ENCODE measurements around the gene AGPAT2.

Gene AGPAT2

DNA sequence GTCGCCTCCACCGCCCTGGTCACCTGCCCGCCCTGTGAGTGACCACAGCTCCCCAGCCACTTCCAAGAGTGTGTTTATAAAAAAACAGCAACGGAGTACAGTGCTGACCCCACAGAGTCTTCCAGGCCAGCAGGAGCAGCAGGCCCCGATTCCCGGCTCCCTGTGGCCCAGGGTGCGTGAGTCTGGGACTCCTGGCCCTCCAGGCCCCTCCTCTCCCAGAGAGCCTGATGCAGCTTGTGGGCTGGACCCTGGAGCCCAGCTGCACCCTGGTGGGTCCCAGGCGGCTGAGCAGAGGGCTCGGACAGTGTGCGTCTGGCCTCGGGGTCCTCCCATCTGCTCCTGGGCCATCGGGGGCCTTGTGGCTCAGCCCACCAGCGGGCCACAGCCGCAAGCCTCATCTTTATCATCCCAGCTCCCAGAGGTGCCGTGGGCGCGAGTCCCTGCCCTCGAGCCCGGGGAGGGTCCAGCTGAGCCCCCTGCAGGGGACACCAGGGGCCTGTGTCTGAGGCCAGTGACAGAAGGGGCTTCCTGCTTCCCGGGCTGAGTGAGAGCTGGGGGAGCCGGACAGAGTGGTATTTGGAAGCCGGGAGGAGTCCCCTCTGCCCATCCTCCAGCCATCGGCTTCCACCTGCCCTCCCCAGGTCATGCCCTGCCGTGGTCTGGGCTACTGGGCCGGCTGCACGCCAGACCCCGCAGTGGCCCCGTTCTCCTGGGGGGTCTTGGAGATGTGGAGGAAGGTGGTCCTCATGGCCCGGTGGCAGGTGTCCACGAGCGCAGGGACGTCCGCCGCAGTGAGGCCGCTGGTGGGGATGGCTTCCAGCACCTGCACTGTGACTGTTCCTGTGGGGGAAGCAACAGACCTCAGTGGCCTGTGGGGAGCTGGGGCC is 13.9 kb downstream of the AGPAT2 start:
- no peak for DNase-seq (ENCODE audit: low spot score)

DNA sequence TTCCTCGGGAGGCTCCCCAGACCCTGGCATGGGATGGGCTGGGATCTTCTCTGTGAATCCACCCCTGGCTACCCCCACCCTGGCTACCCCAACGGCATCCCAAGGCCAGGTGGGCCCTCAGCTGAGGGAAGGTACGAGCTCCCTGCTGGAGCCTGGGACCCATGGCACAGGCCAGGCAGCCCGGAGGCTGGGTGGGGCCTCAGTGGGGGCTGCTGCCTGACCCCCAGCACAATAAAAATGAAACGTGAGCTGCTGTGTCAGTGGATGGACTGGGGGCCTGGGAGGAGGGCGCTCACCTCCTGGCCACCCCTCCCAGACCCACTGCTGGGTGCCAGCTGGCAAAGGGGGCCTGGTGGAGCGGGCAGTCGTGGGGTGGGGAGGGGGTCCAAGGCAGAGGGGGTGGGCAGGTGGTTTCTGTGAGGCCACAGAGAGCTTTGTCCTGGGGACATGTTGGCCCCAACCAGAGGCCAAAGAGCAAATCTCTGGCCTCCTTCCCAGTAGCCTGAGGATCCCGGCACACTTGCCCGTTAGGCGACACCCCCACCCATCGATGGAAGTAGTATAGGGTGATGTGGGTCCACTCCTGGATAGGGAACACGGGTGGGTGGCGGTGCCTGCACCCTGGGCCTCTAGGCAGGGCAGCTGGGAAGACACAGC is 14.7 kb downstream of the AGPAT2 start:
- DNase-seq (ENCODE audit: low spot score) = no peak

DNA sequence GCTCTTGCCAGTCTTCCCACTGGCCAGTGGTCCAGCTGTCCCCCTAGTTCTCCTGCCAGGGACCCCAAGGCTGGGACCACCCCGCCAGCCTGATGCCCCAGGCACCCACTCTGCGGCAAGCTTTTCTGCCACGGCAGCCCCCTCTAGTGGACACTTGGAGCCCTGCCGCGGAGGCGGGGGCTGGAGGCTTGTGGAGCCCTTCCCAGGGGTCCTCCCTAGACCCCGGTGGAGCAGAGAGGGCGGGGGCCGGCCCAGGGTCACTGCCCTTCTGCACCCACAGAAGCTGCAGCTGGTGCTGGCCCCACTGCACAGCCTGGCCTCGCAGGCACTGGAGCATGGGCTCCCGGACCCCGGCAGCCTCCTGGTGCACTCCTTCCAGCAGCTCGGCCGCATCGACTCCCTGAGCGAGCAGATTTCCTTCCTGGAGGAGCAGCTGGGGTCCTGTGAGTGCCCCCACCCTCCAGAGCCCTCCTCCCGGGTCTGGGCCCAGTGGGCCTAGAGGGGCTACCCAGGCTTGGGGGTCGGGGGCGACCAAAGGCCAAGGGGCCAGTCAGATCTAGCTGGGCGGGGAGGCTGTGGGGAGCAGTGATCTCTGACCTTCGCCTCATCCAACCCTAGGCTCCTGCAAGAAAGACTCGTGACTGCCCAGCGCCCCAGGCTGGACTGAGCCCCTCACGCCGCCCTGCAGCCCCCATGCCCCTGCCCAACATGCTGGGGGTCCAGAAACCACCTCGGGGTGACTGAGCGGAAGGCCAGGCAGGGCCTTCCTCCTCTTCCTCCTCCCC is 15.4 kb downstream of the AGPAT2 start:
- peak; percentile 93 for DNase-seq (ENCODE audit: low spot score)

DNA sequence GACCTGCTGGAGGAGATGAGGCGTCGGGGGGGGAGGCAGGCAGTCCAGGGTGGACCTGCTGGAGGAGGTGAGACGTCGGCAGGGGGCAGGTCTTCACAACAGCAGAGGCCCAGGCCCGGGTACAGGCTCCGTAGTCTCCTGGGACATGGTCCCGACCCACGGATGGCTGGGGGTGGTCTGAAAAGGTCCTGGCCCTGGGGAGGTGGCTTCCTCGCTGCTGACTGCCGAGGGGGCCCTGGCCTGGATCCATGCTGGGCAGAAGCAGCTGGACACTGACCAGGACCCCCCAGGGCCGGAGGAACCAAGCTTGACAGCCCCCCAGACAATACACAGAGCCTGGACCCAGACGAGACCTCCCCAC is 16.0 kb downstream of the AGPAT2 start:
- no peak for DNase-seq (ENCODE audit: low spot score)

DNA sequence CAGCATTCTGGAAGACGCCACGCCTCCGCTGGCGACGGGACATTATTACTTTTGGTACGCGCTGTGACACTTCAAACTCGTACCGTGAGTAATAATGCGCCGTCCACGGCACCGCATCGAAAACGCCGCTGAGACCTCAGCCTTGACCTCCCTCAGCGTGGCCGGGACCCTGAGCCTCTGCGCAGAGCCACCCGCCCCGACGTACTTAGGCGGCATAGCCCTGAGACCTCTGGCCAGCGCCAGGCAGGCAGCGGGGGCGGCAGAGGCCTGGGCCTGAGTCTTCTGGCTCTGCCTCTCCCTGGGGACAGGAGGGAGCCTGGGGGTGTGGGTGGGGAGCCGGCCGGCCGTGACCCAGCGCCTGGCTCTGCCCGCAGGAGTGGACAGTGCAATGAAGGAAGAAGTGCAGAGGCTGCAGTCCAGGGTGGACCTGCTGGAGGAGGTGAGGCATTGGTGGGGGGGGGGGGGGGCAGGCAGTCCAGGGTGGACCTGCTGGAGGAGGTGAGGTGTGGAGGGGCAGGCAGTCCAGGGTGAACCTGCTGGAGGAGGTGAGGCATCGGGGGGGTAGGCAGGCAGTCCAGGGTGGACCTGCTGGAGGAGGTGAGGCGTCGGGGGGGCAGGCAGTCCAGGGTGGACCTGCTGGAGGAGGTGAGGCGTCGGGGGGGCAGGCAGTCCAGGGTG is 16.5 kb downstream of the AGPAT2 start:
- no peak for DNase-seq (ENCODE audit: low spot score)

DNA sequence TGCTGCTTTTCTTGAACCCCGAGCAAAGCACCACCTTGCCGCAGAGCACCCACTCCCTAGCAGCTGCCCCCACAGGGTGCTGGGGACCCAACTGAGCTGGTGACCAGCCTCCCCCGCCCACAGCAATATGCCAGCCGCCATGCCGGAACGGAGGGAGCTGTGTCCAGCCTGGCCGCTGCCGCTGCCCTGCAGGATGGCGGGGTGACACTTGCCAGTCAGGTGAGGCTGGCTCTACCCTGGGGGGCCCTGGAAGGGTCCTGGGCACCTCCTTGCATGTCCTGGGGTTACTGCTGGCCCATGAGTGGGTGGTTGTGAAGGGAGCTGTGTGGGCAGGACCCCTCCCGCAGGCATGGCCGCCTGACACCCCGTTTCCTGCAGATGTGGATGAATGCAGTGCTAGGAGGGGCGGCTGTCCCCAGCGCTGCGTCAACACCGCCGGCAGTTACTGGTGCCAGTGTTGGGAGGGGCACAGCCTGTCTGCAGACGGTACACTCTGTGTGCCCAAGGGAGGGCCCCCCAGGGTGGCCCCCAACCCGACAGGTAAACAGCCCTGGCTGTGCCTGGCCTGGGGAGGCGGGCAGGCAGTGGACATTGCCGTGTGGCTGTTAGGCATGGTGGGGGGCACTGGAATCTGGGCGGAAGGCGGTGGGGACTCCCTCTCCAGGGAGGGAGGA is 17.3 kb downstream of the AGPAT2 start:
- no peak for DNase-seq (ENCODE audit: low spot score)

DNA sequence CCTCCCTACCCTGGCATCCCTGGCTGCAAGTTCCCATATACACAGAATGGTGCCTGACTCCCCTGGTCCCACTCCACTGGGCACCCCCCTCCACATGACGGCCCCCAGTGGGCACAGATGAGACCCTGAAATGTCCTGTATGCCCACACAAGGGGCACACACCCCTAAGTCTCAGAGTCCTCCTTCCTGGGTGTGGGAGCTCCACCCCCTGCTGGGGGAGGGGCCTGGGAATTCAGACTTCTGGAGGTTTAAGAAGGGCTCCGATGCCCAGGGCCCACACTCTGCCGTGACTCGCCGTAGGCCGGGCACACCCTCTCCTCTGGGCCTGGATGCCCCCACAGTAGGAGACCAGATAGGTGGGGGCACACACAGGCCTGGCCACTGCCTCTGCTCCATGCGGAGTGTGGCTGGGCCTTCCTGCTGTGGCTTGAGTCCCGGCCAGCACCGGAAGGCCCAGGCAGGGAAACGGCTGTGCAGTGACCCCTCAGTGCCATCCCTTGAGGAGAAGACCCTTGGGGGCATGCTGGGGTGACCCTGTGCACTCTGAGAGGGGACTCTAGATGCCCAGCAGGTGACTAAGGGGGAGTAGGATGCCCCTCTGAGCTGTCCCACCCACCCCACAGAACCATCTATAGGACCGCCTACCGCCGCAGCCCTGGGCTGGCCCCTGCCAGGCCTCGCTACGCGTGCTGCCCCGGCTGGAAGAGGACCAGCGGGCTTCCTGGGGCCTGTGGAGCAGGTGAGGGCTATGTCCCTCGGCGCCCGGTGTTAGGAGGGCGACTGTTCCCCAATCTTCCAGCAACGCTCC is 18.1 kb downstream of the AGPAT2 start:
- no peak for DNase-seq (ENCODE audit: low spot score)

DNA sequence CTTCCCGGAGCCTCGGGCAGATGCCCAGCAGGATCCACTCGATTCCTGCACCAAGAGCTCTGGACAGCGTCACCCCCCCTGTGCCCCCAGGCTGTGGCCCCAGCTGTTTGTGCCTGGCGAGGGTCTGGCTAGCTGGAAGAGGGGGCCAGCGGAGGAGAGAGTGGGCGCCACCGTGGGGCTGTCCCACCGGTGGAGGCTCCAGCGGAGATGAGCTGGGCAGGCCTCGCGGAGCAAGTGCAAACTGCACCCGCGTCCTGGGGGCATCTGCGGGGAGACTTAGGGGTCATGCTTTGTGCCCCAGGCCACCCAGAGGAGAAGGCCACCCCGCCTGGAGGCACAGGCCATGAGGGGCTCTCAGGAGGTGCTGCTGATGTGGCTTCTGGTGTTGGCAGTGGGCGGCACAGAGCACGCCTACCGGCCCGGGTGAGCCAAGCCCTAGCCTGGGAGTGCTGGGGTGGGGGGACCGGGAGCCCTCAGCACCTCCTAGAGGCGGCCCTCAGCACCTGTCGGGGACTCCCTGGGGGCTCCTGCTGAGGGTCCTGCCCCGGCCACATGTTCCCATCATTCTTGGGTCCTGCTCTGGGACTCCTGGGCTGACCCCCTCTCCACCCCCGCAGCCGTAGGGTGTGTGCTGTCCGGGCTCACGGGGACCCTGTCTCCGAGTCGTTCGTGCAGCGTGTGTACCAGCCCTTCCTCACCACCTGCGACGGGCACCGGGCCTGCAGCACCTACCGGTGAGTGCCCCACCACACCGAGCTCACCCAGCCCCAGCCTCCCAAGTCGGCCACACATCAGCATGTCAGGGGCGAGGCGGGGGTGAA is 19.1 kb downstream of the AGPAT2 start:
- DNase-seq (ENCODE audit: low spot score) = no peak

DNA sequence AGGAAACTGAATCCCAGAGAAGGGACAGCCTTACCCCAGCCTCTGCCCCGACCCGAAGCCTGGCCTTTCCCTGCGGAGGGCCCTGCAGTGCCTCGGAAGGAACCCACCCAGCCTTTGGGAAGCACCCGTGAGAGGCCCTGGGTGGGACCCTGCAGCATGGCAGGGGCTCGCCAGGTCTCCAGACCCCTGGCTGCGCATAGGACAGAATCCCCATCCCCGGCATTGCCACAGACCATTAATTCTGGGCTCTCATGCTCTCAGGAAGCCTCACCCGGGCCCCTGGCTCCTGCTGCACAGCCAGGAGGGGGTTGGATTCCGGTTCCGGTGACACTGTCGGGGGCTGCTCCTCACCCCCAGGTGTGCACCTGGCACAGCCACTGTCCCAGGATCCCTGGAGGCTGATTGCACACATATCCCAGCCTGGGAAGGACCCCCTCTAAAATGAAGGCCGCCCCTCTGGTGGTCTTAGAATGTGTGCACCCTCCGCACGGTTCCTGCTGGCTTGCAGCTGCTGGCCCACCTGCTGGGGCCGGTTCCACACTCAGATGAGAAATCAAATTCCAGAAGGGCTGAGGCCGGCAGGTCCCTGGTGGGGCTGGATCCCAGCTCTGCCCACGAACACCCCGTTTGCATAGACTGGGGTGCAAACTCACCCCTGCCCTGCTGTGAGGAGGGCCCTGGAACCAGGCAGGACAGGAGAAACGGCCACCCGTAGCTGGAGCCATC is 19.9 kb downstream of the AGPAT2 start:
- no peak for DNase-seq (ENCODE audit: low spot score)

DNA sequence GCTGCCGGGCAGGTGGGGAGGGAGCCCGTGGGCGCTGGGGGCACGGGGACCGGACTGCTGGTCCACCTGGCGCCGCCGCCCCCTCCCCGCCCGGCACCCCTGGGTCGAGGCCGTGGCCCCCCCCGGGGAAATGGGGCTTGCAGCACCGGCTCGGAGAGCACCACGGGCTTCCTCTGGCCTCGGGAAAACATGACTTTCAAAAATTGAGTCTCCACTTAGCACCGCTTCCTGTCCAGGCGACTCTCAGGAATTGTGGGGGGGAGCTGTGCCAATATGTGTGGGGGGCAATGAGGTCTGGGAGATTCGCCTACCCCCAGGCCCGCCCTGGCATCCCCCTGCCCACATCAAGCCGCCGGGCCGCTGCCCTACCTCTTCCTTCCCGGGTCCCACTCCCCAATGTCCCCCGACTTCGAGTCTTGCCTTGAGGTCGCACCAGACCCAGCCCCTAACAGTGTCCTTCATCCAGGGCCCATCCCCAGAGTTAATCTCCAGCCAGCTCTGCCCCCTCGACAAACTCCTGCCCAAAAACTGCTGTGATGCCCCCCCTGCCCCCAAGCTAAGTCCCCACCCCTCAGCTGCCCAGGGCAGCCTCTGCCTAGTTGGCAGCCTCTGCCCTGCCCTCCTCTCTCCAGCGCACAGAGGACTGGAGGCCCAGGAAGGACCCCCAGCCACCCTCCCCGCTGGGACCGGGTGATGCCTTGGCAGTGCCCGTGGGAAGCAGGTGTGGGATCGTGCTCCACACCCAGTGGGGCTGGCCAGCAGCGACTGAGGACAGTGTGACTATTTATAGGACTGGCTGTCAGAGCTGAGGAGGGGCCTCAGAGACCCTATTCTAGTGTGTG is 20.7 kb downstream of the AGPAT2 start:
- no peak for DNase-seq (ENCODE audit: low spot score)

DNA sequence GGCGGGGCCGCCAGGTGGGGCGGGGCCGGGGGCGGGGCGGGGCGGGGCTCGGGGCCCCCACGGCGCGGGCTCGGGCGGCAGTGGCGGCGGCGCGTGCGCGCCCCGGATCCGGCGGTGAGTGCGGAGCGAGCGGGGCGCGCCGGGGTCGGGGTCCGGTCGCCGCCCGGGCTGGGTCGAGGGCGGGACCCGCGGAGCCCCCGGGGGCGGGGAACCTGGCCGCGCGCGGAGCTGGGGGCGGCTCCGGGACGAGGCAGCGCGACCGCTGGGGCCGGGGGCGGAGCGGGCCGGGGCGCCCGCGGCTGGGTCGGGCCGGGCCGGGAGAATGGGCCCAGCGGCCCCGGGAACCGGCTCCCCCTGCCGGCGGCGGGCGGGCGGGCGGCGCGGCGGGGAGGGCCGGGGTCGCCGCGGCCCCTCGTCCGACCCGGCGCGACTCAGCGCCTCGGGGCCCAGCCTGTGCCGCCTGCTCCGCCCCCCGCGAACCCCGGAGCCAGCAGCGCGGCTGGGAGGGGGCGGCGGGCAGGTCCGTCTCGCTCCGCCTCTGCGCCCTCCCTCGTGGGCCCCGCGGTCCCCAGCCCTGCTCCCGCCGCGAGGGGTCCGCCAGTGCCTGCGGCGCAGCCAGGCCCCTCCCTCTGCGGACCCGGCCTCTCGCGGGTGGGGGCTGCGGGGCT is 21.4 kb downstream of the AGPAT2 start:
- peak; percentile 92 for DNase-seq (ENCODE audit: low spot score)

DNA sequence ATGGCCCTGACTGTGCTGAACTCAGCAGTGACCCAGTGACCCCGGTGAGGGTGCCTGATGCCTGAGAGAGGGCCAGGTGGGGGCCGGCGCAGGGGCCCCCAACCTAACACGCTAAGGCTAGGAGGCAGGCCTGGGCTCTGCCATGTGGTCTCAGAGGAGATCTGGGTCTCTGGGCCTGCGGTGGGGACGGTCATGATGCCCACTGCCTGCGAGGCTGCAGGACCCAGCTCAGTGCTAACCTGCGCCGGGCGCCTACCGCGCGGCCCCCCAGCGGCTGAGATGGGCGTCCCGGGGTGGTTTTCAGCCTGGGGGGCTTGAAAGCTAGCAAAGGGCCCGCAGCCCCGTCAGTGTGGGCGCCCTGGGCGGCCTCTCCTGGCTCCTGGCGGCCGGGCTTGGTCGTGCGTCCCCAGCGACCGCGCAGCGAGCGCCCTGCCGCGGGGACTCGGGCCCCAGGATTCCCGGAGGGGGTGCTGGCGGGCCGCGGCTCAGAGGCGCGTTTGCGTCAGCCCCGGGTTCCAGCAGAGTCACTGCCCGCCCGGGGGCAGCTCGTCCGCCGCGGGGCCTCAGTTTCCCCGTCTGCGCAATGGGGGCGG is 22.1 kb downstream of the AGPAT2 start:
- peak; percentile 98 for DNase-seq (ENCODE audit: low spot score)

DNA sequence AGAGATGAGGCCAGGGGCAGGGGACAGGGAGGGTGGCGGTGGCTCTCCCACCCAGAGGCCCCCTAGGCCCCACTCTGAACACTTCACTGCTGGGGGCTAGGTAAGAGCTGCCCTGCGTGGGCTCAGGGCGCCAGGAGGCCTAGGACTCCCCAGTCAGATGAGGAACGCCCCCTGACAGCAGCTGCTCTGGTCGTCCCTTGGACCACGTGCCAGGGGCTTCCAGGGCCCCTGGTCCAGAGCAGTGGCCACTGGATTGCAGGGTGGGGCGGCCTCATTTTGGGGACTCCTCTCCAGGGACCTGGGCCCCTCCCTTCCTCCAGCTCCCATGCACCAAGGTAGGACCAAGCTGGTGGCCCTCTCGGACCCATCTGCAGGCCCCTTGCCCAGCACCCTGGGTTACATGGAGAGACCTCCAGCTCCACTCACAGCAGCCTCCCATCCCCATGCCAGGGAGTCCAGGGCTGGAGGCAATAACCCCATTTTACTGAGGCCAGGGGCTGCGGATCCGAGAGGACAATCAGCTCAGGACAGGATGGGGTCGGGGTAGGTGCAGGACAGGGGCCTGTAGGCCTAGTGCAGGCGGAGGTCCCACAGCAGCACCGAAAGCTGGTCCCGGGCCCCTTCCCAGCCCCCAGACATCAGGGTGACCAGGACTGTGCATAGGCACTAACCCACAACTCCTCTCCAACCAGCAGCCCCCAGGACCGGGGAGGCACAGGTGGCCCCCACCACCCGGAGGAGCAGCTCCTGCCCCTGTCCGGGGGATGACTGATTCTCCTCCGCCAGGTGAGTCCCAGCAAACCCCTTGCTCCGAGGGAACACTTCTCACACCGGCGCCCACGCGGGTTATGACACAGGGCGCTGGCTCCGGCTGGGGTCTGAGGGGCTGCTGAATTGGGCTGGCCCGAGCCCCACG is 23.0 kb downstream of the AGPAT2 start:
- no peak for DNase-seq (ENCODE audit: low spot score)

DNA sequence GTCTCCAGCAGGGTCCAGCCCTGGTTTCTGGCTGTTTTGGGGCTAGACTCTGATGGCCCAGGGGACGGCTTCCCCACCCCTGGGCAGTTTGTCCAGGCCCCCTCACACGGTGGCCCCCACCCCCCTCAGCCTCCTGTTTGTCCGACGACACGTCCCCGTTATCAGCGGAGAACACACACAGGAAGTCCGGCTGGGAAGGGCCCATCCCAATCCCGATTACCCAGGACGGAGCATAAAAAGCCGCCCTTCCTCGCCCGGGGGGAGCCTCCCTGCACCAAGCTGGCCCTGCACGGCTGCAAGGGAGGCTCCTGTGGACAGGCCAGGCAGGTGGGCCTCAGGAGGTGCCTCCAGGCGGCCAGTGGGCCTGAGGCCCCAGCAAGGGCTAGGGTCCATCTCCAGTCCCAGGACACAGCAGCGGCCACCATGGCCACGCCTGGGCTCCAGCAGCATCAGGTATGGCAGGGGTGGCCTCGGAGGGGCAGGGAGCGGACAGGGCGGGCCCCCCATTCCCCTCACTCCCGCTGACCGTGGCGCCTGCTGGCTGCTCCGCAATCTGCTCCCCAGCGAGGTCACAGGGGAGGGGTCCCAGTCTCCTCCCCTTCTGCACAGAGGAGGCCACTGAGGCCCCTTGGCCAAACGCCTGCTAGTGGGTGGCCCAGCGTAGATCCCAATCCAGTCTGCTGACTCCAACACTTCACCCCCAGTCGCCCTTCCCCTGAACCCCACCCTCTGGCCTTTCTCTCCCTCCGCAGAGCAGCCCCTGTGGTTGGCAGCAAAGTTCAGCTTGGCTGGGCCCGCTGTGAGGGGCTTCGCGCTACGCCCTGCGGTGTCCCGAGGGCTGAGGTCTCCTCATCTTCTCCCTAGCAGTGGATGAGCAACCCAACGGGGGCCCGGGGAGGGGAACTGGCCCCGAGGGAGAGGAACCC is 24.3 kb downstream of the AGPAT2 start, which contains the start of gene EGFL7:
TSS of gene EGFL7 (plus strand) at position 261 of the 926 bp plus-strand sequence. CDS start 5,367 bp downstream, outside the sequence.
- no peak for DNase-seq (ENCODE audit: low spot score)

DNA sequence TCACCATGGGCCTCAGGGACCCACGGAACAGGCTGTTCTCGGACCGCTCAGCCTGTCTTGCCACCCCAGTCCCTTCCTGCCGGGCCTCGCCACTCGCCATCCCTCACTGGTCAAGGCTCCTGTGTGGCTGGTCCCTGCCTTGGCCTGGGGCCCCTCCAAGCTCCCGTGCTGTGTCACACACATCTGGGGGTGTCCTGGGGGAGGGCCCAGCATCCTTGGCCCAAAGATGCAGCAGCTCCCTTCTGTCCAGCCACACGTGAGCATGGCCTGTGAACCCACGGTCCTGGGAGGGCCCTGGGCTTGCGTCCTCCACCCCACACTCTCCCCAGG is 25.0 kb downstream of the AGPAT2 start:
- DNase-seq (ENCODE audit: low spot score) = no peak

All from HuH-7.5 (cell line).